BJ (cell line): Measurements from ENCODE around the gene TCF20. TPM values are rescaled to one million over a fixed set of nuclear protein-coding genes. Genes with fewer than 3 reads are reported as not detected.

Experiments used
- CTCF ChIA-PET: fragments of 350-600 bp; formaldehyde crosslinking; extraction: SDS; loops from one replicate; lab custom pipeline; 2021; ENCODE audit warnings: antibody characterized with exemption, inconsistent platforms; lab: Yijun Ruan, JAX
- POLR2A ChIA-PET: fragments of 300-600 bp; sonication (Branson Sonifier 250); formaldehyde crosslinking; extraction: SDS; loops from one replicate; lab custom pipeline; 2021; ENCODE audit warnings: antibody characterized with exemption; lab: Charles Lee
- DNase-seq: peaks from one replicate; pipeline ENCODE4 v3.0.0-alpha.2; 2011; ENCODE audit warnings: low read depth
- H3K27me3 ChIP-seq: 2 replicates; pipeline ENCODE4 v1.6.0; 2011; ENCODE audit warnings: low read length; ENCODE audit not compliant: control insufficient read depth, insufficient read depth
- H3K36me3 ChIP-seq: 2 replicates; pipeline ENCODE4 v1.5.1; 2011; ENCODE audit warnings: low read length; ENCODE audit not compliant: control insufficient read depth, insufficient read depth
- H3K4me3 ChIP-seq: 2 replicates; pipeline ENCODE4 v1.5.1; 2011; ENCODE audit warnings: low read depth, mild to moderate bottlenecking, control low read depth, low read length
- CTCF ChIP-seq: IDR thresholded peaks from 2 replicates; pipeline ENCODE4 v1.5.1; 2011; ENCODE audit warnings: low read depth, mild to moderate bottlenecking, control low read depth, inconsistent platforms, low read length, moderate library complexity; ENCODE audit not compliant: insufficient read depth
- polyA plus RNA-seq: library from polyadenylated mRNA; depleted of rRNA; stranded (reverse); fragments of >200 nt; gene quantifications from 2 replicates; pipeline ENCODE4 v1.2.3, GENCODE V29; 2011

Gene TCF20
- polyA plus RNA-seq, 1 experiment, result 19.9 TPM

GRCh38 chr22:42299586-42300258 is 29.3 kb upstream of the TCF20 start:
- Histone ChIP-seq H3K4me3 (no peak overlapping the region), H3K36me3 (no peaks in the 10 kb centered on the region), H3K27me3 (no peaks in the 10 kb centered on the region)
- CTCF ChIA-PET, result no interaction called here
- no peak for DNase-seq
- POLR2A ChIA-PET, result no interaction called here
- TF ChIP-seq CTCF, result no peak

GRCh38 chr22:42298746-42299145 is 28.3 kb upstream of the TCF20 start:
- Histone ChIP-seq H3K36me3 (no peaks in the 10 kb centered on the region), H3K27me3 (no peaks in the 10 kb centered on the region), H3K4me3 (no peak overlapping the region)
- TF ChIP-seq CTCF, result no peak
- POLR2A ChIA-PET, result no interaction called here
- CTCF ChIA-PET, result no interaction called here
- DNase-seq, result no peak

DNA sequence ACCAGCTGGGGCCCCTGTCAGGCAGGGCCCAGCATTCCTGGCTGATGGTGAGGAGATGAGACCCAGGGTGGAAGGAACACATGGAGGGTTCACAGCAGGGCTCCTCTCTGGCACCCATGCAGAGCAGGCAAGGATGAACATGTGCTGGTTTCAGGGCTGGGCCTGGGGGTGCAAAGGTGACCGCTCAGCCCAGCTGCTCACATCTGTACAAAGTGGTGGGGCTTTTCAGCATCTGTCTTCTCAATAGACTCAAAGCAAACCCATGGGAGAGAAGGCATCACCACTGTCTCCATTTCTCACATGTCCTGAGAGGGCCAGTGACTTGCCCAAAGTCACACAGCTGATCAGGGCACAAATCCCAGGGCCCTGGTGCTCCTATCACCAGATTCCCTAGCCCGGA is 27.3 kb upstream of the TCF20 start:
- Histone ChIP-seq H3K27me3 (no peaks in the 10 kb centered on the region), H3K4me3 (no peak overlapping the region), H3K36me3 (no peaks in the 10 kb centered on the region)
- DNase-seq, result no peak
- CTCF ChIA-PET, result no interaction called here
- TF ChIP-seq CTCF, result no peak
- POLR2A ChIA-PET, result no interaction called here

GRCh38 chr22:42296883-42297282 is 26.4 kb upstream of the TCF20 start:
- no peaks in the 10 kb centered on the region for H3K27me3 ChIP-seq
- H3K36me3 ChIP-seq, result no peaks in the 10 kb centered on the region
- TF ChIP-seq CTCF, result no peak
- H3K4me3 ChIP-seq, result no peak overlapping the region
- CTCF ChIA-PET, result interaction anchor here (1.4 kb wide), 1 partner anchor 17 kb away, joined by 4 read pairs; no protein-coding TSS in a partner anchor
- POLR2A ChIA-PET, result no interaction called here
- DNase-seq, result no peak

- Histone ChIP-seq H3K36me3 (no peaks in the 10 kb centered on the region), H3K4me3 (no peak overlapping the region), H3K27me3 (no peaks in the 10 kb centered on the region)
- DNase-seq, result no peak
- POLR2A ChIA-PET, result no interaction called here
- 0 out of 2 replicates have a peak, but pooled peaks have one; percentile 5 for TF ChIP-seq CTCF
- CTCF ChIA-PET, result interaction anchor here (1.4 kb wide), 1 partner anchor 17 kb away, joined by 4 read pairs; no protein-coding TSS in a partner anchor
Measured at GRCh38 chr22:42296381-42296853, 26.0 kb upstream of the TCF20 start.
